Panc1 (cell line): Measurements from ENCODE around the gene PKD1. TPM values are rescaled to one million over a fixed set of nuclear protein-coding genes. Genes with fewer than 3 reads are reported as not detected.
A peak's percentile ranks its signal among the peaks of the same experiment; 100 is the strongest.
"Not testable (repeated sequence)": the region's sequence is repeated elsewhere in the genome, so short reads cannot be mapped to it uniquely, and the experiment has no call there.

ENCODE experiments used
- ATAC-seq: fragments of 200-7000 bp; cut with Tn5 transposase; 2 replicates; pipeline ENCODE4 v1.9.1; 2020; ENCODE audit warnings: mild to moderate bottlenecking, moderate library complexity
- BruUV-seq: library from RNA; stranded (reverse); fragments of 400-500 nt; replicated peaks from 2 replicates; lab custom pipeline; 2021; lab: Mats Ljungman, UMichigan
- CTCF ChIA-PET: fragments of 300-600 bp; sonication (Branson Sonifier 250); formaldehyde crosslinking; loops from one replicate; lab custom pipeline; 2022; ENCODE audit warnings: antibody characterized with exemption; lab: Charles Lee
- POLR2A ChIA-PET: fragments of 300-600 bp; sonication (Branson Sonifier 250); formaldehyde crosslinking; loops from one replicate; lab custom pipeline; 2022; ENCODE audit warnings: antibody characterized with exemption; lab: Charles Lee
- DNase-seq: peaks from one replicate; pipeline ENCODE4 v3.0.0-alpha.2; 2010; ENCODE audit warnings: low read depth, low spot score
- H3K27ac ChIP-seq: 2 replicates; pipeline ENCODE4 v1.5.1; 2011; ENCODE audit warnings: mild to moderate bottlenecking, low read length, inconsistent platforms
- H3K27me3 ChIP-seq: fragments of 200-500 bp; sonication (Bioruptor generic); 2 replicates; pipeline ENCODE4 v1.6.0; 2014; ENCODE audit warnings: low read length, inconsistent platforms; ENCODE audit not compliant: control insufficient read depth, insufficient read depth
- H3K36me3 ChIP-seq: fragments of 200-500 bp; sonication (Bioruptor generic); 2 replicates; pipeline ENCODE4 v1.5.1; 2014; ENCODE audit warnings: inconsistent platforms, mild to moderate bottlenecking, low read length, moderate library complexity; ENCODE audit not compliant: control insufficient read depth, insufficient read depth
- H3K4me1 ChIP-seq: 2 replicates; pipeline ENCODE4 v1.5.1; 2011; ENCODE audit warnings: inconsistent platforms, mild to moderate bottlenecking, low read length, moderate library complexity; ENCODE audit not compliant: control insufficient read depth, insufficient read depth
- H3K4me3 ChIP-seq, 2 experiments: 2 replicates each; pipeline ENCODE4 v1.5.1; 2011 to 2012; ENCODE audit warnings: low read depth in 2 of 2, low read length in 2 of 2, mild to moderate bottlenecking in 2 of 2, inconsistent platforms in 1 of 2, moderate library complexity in 1 of 2
- H3K9me3 ChIP-seq: fragments of 200-500 bp; sonication (Bioruptor generic); 2 replicates; pipeline ENCODE4 v1.5.1; 2014; ENCODE audit warnings: low read depth, mild to moderate bottlenecking, inconsistent platforms, low read length, moderate library complexity; ENCODE audit not compliant: control insufficient read depth, insufficient read depth
- in situ Hi-C: cut with HindIII; loops from 2 replicates; pipeline ENCODE4 v1.10.0; 2016; ENCODE audit warnings: low sequenced_read_pairs, low pct_unique_long_range_greater_than_20kb
- intact Hi-C: fragments of 100-400 bp; cut with micrococcal nuclease; formaldehyde crosslinking; loops from one replicate; pipeline ENCODE4 v1.10.0; 2022; ENCODE audit not compliant: unreplicated experiment
- total RNA-seq: library from RNA; stranded (reverse); gene quantifications from one replicate; pipeline ENCODE4 v1.2.1, GENCODE V29; 2021; ENCODE audit not compliant: unreplicated experiment

PKD1 gene
- total RNA-seq, 1 experiment from 2014 or later: 279 TPM

- BruUV-seq, POLR2A ChIA-PET, H3K36me3 ChIP-seq, ATAC-seq, CTCF ChIA-PET, intact Hi-C loops, H3K27me3 ChIP-seq, H3K9me3 ChIP-seq, in situ Hi-C loops, DNase-seq: not testable (repeated sequence)
- peaks cover 26% of the 10 kb centered on the region for H3K4me1 ChIP-seq
- peak overlapping the region; percentile 4 to 32; a peak in 3 of 4 replicates for H3K4me3 ChIP-seq
- H3K27ac ChIP-seq: peak overlapping the region; percentile 82
Observed at GRCh38 chr16:2129890-2130447, 5.7 kb downstream of the PKD1 start.

GRCh38 chr16:2129251-2129650 is 6.4 kb downstream of the PKD1 start:
- H3K9me3 ChIP-seq, H3K36me3 ChIP-seq, in situ Hi-C loops, H3K27me3 ChIP-seq, intact Hi-C loops, DNase-seq, BruUV-seq: not testable (repeated sequence)
- H3K4me3 ChIP-seq: peak overlapping the region; percentile 18 to 44; a peak in 2 of 4 replicates
- peak overlapping the region; percentile 82 for H3K27ac ChIP-seq
- peaks cover 29% of the 10 kb centered on the region for H3K4me1 ChIP-seq
- ChIA-PET CTCF (interaction anchor here (0.6 kb wide), 1 partner anchor 22 kb away, joined by 8 read pairs; no protein-coding TSS in a partner anchor), POLR2A (interaction anchor here (0.7 kb wide), 1 partner anchor 163 kb away, joined by 17 read pairs; no protein-coding TSS in a partner anchor)
- 0 out of 2 replicates have a peak, but pooled peaks have one; percentile 1 for ATAC-seq

GRCh38 chr16:2127630-2128280 is 7.9 kb downstream of the PKD1 start:
- H3K36me3 ChIP-seq, H3K27me3 ChIP-seq, CTCF ChIA-PET, POLR2A ChIA-PET, DNase-seq, in situ Hi-C loops, H3K9me3 ChIP-seq, intact Hi-C loops, H3K4me3 ChIP-seq, BruUV-seq, ATAC-seq: not testable (repeated sequence)
- peaks cover 38% of the 10 kb centered on the region for H3K4me1 ChIP-seq
- H3K27ac ChIP-seq: peak overlapping the region; percentile 91

- POLR2A ChIA-PET: interaction anchor here (0.7 kb wide), 1 partner anchor 344 kb away, joined by 3 read pairs; no protein-coding TSS in a partner anchor
- H3K9me3 ChIP-seq, H3K36me3 ChIP-seq, DNase-seq, BruUV-seq, H3K4me3 ChIP-seq, H3K27me3 ChIP-seq, in situ Hi-C loops, intact Hi-C loops, CTCF ChIA-PET, ATAC-seq: not testable (repeated sequence)
- H3K27ac ChIP-seq: peak overlapping the region; percentile 91
- peaks cover 41% of the 10 kb centered on the region for H3K4me1 ChIP-seq
Observed at GRCh38 chr16:2126928-2127556, 8.7 kb downstream of the PKD1 start.

GRCh38 chr16:2126161-2126743 is 9.4 kb downstream of the PKD1 start:
- H3K9me3 ChIP-seq, BruUV-seq, POLR2A ChIA-PET, DNase-seq, H3K4me3 ChIP-seq, CTCF ChIA-PET, intact Hi-C loops, in situ Hi-C loops, H3K27me3 ChIP-seq, ATAC-seq, H3K36me3 ChIP-seq: not testable (repeated sequence)
- peaks cover 42% of the 10 kb centered on the region for H3K4me1 ChIP-seq
- peak overlapping the region; percentile 91 for H3K27ac ChIP-seq

GRCh38 chr16:2125609-2126008 is 10.1 kb downstream of the PKD1 start:
- POLR2A ChIA-PET: interaction anchor here (0.6 kb wide), 1 partner anchor 345 kb away, joined by 4 read pairs; no protein-coding TSS in a partner anchor

More at GRCh38 chr16:2125609-2126008, 10.1 kb downstream of the PKD1 start:
- BruUV-seq, H3K36me3 ChIP-seq, ATAC-seq, H3K27me3 ChIP-seq, intact Hi-C loops, DNase-seq, in situ Hi-C loops, H3K9me3 ChIP-seq, CTCF ChIA-PET: not testable (repeated sequence)
- Histone ChIP-seq H3K27ac (peak overlapping the region; percentile 91), H3K4me1 (peaks cover 49% of the 10 kb centered on the region), H3K4me3 (peak overlapping the region; percentile 11 to 29; a peak in 2 of 4 replicates)
